GM23338 (cell line): ENCODE results near the gene ZNF451. TPM values are rescaled to one million over a fixed set of nuclear protein-coding genes. Genes with fewer than 3 reads are reported as not detected.

ENCODE experiments used
- ATAC-seq: fragments of 200-7000 bp; cut with Tn5 transposase; 3 replicates; pipeline ENCODE4 v1.9.1; 2020
- DNase-seq: peaks from one replicate; pipeline ENCODE4 v3.0.0-alpha.2; 2015; ENCODE audit warnings: low spot score
- H2AFZ ChIP-seq: fragments of 200-600 bp; sonication (generic); 2 replicates; pipeline ENCODE4 v1.8.0; 2016; ENCODE audit warnings: antibody characterized with exemption, mild to moderate bottlenecking, moderate library complexity
- H3F3A ChIP-seq: fragments of 200-600 bp; sonication (generic); replicated peaks from 2 replicates; pipeline ENCODE4 v1.8.0; 2017; ENCODE audit warnings: antibody characterized with exemption, mixed run types, low read depth
- H3K27ac ChIP-seq: fragments of 200-600 bp; sonication (generic); 2 replicates; pipeline ENCODE4 v1.6.1; 2016; ENCODE audit warnings: low read depth
- H3K27me3 ChIP-seq: fragments of 200-600 bp; sonication (generic); 2 replicates; pipeline ENCODE4 v1.8.0; 2016; ENCODE audit warnings: mild to moderate bottlenecking, mixed run types, moderate library complexity; ENCODE audit not compliant: insufficient read depth
- H3K36me3 ChIP-seq: fragments of 200-600 bp; sonication (generic); 2 replicates; pipeline ENCODE4 v1.8.0; 2016; ENCODE audit warnings: mild to moderate bottlenecking; ENCODE audit not compliant: insufficient read depth
- H3K4me1 ChIP-seq: fragments of 200-600 bp; sonication (generic); 2 replicates; pipeline ENCODE4 v1.8.0; 2016; ENCODE audit warnings: mild to moderate bottlenecking, moderate library complexity; ENCODE audit not compliant: insufficient read depth
- H3K4me2 ChIP-seq: fragments of 200-600 bp; sonication (generic); 2 replicates; pipeline ENCODE4 v1.7.1; 2017; ENCODE audit warnings: mixed run types
- H3K4me3 ChIP-seq: fragments of 200-600 bp; sonication (generic); 2 replicates; pipeline ENCODE4 v1.6.1; 2016; ENCODE audit warnings: mixed run types
- H3K79me2 ChIP-seq: fragments of 200-600 bp; sonication (generic); replicated peaks from 2 replicates; pipeline ENCODE4 v1.8.0; 2017; ENCODE audit warnings: mild to moderate bottlenecking; ENCODE audit not compliant: insufficient read depth
- H3K9me2 ChIP-seq: fragments of 200-600 bp; sonication (generic); 2 replicates; pipeline ENCODE4 v1.8.0; 2017; ENCODE audit not compliant: insufficient read depth
- H4K20me1 ChIP-seq: fragments of 200-600 bp; sonication (generic); replicated peaks from 2 replicates; pipeline ENCODE4 v1.8.0; 2017; ENCODE audit warnings: mild to moderate bottlenecking; ENCODE audit not compliant: insufficient read depth
- H3K27ac Mint-ChIP-seq: 2 replicates; pipeline ENCODE4 v1.8.0; 2020; ENCODE audit warnings: inconsistent platforms, mild to moderate bottlenecking, moderate library complexity, mixed read lengths
- H3K27me3 Mint-ChIP-seq: 3 replicates; pipeline ENCODE4 v1.8.0; 2022; ENCODE audit warnings: low read depth, mild to moderate bottlenecking, moderate library complexity, mixed read lengths, inconsistent platforms; ENCODE audit not compliant: insufficient read depth, poor library complexity
- H3K36me3 Mint-ChIP-seq: 3 replicates; pipeline ENCODE4 v1.8.0; 2021; ENCODE audit warnings: low read depth, mild to moderate bottlenecking, inconsistent platforms, moderate library complexity, mixed read lengths
- H3K4me1 Mint-ChIP-seq: 3 replicates; pipeline ENCODE4 v1.8.0; 2020; ENCODE audit warnings: mild to moderate bottlenecking, inconsistent platforms, mixed read lengths
- H3K4me3 Mint-ChIP-seq: 3 replicates; pipeline ENCODE4 v1.8.0; 2021; ENCODE audit warnings: moderate library complexity, mild to moderate bottlenecking, inconsistent platforms, mixed read lengths
- H3K9me3 Mint-ChIP-seq: 3 replicates; pipeline ENCODE4 v1.8.0; 2020; ENCODE audit warnings: moderate library complexity, mild to moderate bottlenecking, inconsistent platforms, mixed read lengths
- EZH2 ChIP-seq: fragments of 200-600 bp; sonication (generic); IDR thresholded peaks from one replicate; pipeline ENCODE4 v1.8.0; 2017; ENCODE audit warnings: antibody characterized with exemption, mild to moderate bottlenecking, low read depth; ENCODE audit not compliant: unreplicated experiment
- JUNB ChIP-seq: IDR thresholded peaks from one replicate; pipeline ENCODE4 v1.6.1; 2016; ENCODE audit warnings: antibody characterized with exemption; ENCODE audit not compliant: unreplicated experiment
- POLR2AphosphoS5 ChIP-seq: IDR thresholded peaks from 2 replicates; pipeline ENCODE4 v1.6.1; 2016; ENCODE audit warnings: antibody characterized with exemption, low read depth
- STAT1 ChIP-seq: IDR thresholded peaks from one replicate; pipeline ENCODE4 v1.6.1; 2016; ENCODE audit warnings: antibody characterized with exemption; ENCODE audit not compliant: unreplicated experiment
- ZNF114 ChIP-seq: fragments of 250-450 bp; sonication (Bioruptor Pico); IDR thresholded peaks from 2 replicates; pipeline ENCODE4 v1.5.0; 2020; ENCODE audit warnings: mild to moderate bottlenecking, moderate library complexity
- polyA plus RNA-seq: library from polyadenylated mRNA; unstranded; fragments of >200 nt; fragmentation: Nextera tagmentation; extraction: Ambion mirVana; gene quantifications from 2 replicates; pipeline ENCODE4 v1.2.1, GENCODE V29; 2016
- total RNA-seq: library from RNA; depleted of rRNA; stranded (reverse); fragments of >200 nt; shearing (Covaris generic); gene quantifications from 2 replicates; pipeline ENCODE4 v1.2.3, GENCODE V29; 2014
- TF ChIP-seq, protein P1 (sequence below), 2 experiments: fragments of 200-600 bp in 1 of 2; sonication (generic) in 1 of 2; conservative IDR thresholded peaks; 2 replicates each; pipeline versions ENCODE4 v1.5.1 to v1.6.1; 2016 to 2017; ENCODE audit warnings: antibody characterized with exemption in 2 of 2, low read depth in 2 of 2, mild to moderate bottlenecking in 2 of 2, moderate library complexity in 1 of 2
- TF ChIP-seq, protein P2 (sequence below): IDR thresholded peaks from 2 replicates; pipeline ENCODE4 v1.6.1; 2016; ENCODE audit warnings: antibody characterized with exemption
- TF ChIP-seq, protein P3 (sequence below): IDR thresholded peaks from one replicate; pipeline ENCODE4 v1.6.1; 2018; ENCODE audit warnings: antibody characterized with exemption; ENCODE audit not compliant: unreplicated experiment

ZNF451 gene
- total and polyA plus RNA-seq, 2 experiments from 2014 or later = 44.8 to 54.1 TPM

DNA sequence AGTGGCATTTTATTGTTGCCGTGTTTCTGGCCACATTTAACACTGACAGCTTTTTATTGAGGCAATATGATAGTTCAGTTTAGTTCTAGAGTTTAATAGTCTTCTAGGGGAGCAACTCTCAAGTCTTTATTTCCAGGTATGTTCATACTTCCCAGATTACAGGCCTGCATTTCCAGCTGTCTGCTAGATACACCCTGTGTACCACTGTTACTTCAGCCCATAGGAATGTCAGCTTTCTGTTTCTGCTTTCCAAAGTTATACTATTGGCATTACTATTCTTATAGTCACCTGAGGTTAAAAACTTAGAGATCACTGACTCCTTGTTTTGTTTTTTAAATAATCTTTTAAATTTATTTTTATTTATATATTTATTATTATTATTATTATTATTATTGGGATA is 7.6 kb downstream of the ZNF451 start:
- no peaks in the 10 kb centered on the region for H3F3A ChIP-seq
- no peaks in the 10 kb centered on the region for H3K27me3 ChIP-seq
- Mint-ChIP-seq H3K4me1 (peaks cover 5% of the 10 kb centered on the region; the same call in 2 of the 3 replicates), H3K4me3 (no peak overlapping the region), H3K36me3 (peaks cover 46% of the 10 kb centered on the region), H3K9me3 (no peaks in the 10 kb centered on the region), H3K27ac (no peak overlapping the region), H3K27me3 (no peaks in the 10 kb centered on the region)
- no peaks in the 10 kb centered on the region for H3K9me2 ChIP-seq
- TF ChIP-seq POLR2AphosphoS5 (no peak), STAT1 (no peak), ZNF114 (no peak)
- TF ChIP-seq, protein P1, sequence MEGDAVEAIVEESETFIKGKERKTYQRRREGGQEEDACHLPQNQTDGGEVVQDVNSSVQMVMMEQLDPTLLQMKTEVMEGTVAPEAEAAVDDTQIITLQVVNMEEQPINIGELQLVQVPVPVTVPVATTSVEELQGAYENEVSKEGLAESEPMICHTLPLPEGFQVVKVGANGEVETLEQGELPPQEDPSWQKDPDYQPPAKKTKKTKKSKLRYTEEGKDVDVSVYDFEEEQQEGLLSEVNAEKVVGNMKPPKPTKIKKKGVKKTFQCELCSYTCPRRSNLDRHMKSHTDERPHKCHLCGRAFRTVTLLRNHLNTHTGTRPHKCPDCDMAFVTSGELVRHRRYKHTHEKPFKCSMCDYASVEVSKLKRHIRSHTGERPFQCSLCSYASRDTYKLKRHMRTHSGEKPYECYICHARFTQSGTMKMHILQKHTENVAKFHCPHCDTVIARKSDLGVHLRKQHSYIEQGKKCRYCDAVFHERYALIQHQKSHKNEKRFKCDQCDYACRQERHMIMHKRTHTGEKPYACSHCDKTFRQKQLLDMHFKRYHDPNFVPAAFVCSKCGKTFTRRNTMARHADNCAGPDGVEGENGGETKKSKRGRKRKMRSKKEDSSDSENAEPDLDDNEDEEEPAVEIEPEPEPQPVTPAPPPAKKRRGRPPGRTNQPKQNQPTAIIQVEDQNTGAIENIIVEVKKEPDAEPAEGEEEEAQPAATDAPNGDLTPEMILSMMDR (conservative IDR thresholded peaks at IDR 0.05; ENCODE audit: low read depth in 2 of 2) = no peak
- no peak overlapping the region for H2AFZ ChIP-seq
- H3K4me2 ChIP-seq = no peak overlapping the region
- peaks cover 27% of the 10 kb centered on the region for H4K20me1 ChIP-seq
- ATAC-seq (no peak), DNase-seq (no peak)
- peaks cover 42% of the 10 kb centered on the region; the same call in 1 of the 2 replicates for H3K36me3 ChIP-seq
- H3K4me1 ChIP-seq = peaks cover 5% of the 10 kb centered on the region; the same call in 1 of the 2 replicates
- H3K27ac ChIP-seq = no peak overlapping the region
- no peak overlapping the region for H3K4me3 ChIP-seq
- H3K79me2 ChIP-seq = peaks cover 94% of the 10 kb centered on the region

DNA sequence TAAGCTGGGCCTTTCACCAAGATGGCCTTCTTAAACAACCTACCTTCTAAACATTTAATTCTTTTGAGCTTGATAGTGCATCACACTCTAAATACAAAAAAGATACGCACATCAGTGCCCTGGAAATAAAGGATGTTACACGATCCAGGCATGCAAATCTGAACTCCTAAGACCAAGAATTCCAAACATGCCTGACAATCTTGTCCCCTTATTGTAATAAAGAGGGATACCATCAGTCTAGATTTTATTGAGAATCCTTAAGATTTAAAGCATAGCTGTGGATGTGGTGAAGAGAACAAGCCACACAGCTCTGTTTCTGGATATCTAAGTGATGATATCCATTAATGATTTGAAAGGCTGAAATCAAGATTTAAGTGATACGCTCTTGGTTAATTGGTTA is 13.0 kb downstream of the ZNF451 start:
- no peaks in the 10 kb centered on the region for H3K9me3 Mint-ChIP-seq
- Histone ChIP-seq H3K9me2 (no peaks in the 10 kb centered on the region), H3K4me1 (peaks cover under 1% of the 10 kb centered on the region), H3F3A (no peaks in the 10 kb centered on the region), H3K27me3 (no peaks in the 10 kb centered on the region), H3K27ac (0 out of 2 replicates have a peak overlapping the region, but pooled peaks have one; percentile 12), H2AFZ (no peak overlapping the region), H3K4me2 (no peak overlapping the region), H3K79me2 (peaks cover 87% of the 10 kb centered on the region), H3K36me3 (peaks cover 43% of the 10 kb centered on the region), H3K4me3 (no peak overlapping the region), H4K20me1 (peaks cover 7% of the 10 kb centered on the region; the same call in 1 of the 2 replicates)
- H3K4me1 Mint-ChIP-seq = no peaks in the 10 kb centered on the region
- DNase-seq (no peak), ATAC-seq (no peak)
- TF ChIP-seq POLR2AphosphoS5 (no peak), EZH2 (no peak), JUNB (no peak)
- TF ChIP-seq, protein P2, sequence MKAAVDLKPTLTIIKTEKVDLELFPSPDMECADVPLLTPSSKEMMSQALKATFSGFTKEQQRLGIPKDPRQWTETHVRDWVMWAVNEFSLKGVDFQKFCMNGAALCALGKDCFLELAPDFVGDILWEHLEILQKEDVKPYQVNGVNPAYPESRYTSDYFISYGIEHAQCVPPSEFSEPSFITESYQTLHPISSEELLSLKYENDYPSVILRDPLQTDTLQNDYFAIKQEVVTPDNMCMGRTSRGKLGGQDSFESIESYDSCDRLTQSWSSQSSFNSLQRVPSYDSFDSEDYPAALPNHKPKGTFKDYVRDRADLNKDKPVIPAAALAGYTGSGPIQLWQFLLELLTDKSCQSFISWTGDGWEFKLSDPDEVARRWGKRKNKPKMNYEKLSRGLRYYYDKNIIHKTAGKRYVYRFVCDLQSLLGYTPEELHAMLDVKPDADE = no peak
- TF ChIP-seq, protein P3, sequence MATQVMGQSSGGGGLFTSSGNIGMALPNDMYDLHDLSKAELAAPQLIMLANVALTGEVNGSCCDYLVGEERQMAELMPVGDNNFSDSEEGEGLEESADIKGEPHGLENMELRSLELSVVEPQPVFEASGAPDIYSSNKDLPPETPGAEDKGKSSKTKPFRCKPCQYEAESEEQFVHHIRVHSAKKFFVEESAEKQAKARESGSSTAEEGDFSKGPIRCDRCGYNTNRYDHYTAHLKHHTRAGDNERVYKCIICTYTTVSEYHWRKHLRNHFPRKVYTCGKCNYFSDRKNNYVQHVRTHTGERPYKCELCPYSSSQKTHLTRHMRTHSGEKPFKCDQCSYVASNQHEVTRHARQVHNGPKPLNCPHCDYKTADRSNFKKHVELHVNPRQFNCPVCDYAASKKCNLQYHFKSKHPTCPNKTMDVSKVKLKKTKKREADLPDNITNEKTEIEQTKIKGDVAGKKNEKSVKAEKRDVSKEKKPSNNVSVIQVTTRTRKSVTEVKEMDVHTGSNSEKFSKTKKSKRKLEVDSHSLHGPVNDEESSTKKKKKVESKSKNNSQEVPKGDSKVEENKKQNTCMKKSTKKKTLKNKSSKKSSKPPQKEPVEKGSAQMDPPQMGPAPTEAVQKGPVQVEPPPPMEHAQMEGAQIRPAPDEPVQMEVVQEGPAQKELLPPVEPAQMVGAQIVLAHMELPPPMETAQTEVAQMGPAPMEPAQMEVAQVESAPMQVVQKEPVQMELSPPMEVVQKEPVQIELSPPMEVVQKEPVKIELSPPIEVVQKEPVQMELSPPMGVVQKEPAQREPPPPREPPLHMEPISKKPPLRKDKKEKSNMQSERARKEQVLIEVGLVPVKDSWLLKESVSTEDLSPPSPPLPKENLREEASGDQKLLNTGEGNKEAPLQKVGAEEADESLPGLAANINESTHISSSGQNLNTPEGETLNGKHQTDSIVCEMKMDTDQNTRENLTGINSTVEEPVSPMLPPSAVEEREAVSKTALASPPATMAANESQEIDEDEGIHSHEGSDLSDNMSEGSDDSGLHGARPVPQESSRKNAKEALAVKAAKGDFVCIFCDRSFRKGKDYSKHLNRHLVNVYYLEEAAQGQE = no peak
- no peak overlapping the region for H3K27ac Mint-ChIP-seq
- peaks cover 55% of the 10 kb centered on the region for H3K36me3 Mint-ChIP-seq
- no peak overlapping the region for H3K4me3 Mint-ChIP-seq
- H3K27me3 Mint-ChIP-seq = no peaks in the 10 kb centered on the region
